GM15510 (cell line): ENCODE data around the gene MDN1.

Experiments used
- POLR2A ChIP-seq: IDR thresholded peaks from 3 replicates; pipeline ENCODE4 v1.6.1; 2011; ENCODE audit warnings: borderline replicate concordance; ENCODE audit not compliant: insufficient read length; ENCODE audit errors: extremely low read depth

The MDN1 gene

GRCh38 chr6:89734526-89734925 is 85.1 kb downstream of the MDN1 start:
- TF ChIP-seq POLR2A, result no peak

- TF ChIP-seq POLR2A, result no peak
These were observed 87.5 kb downstream of the MDN1 start for GRCh38 chr6:89731924-89732567.

- no peak for TF ChIP-seq POLR2A
These were observed 89.8 kb downstream of the MDN1 start for GRCh38 chr6:89729818-89730217.

- TF ChIP-seq POLR2A, result no peak
These were observed 92.1 kb downstream of the MDN1 start for GRCh38 chr6:89727501-89727900.

- TF ChIP-seq POLR2A, result no peak
These were observed 94.6 kb downstream of the MDN1 start for GRCh38 chr6:89724981-89725380.

GRCh38 chr6:89723046-89723445 is 96.5 kb downstream of the MDN1 start:
- TF ChIP-seq POLR2A, result no peak

GRCh38 chr6:89716532-89716931 is 103.1 kb downstream of the MDN1 start:
- no peak for TF ChIP-seq POLR2A

GRCh38 chr6:89711801-89712200 is 107.8 kb downstream of the MDN1 start:
- no peak for TF ChIP-seq POLR2A

- TF ChIP-seq POLR2A, result no peak
These were observed 111.3 kb downstream of the MDN1 start for GRCh38 chr6:89708316-89708715.

GRCh38 chr6:89707766-89708165 is 111.8 kb downstream of the MDN1 start:
- no peak for TF ChIP-seq POLR2A

- TF ChIP-seq POLR2A, result no peak
These were observed 113.5 kb downstream of the MDN1 start for GRCh38 chr6:89706121-89706520.

- TF ChIP-seq POLR2A, result no peak
These were observed 116.3 kb downstream of the MDN1 start for GRCh38 chr6:89703292-89703691.

- TF ChIP-seq POLR2A, result no peak
These were observed 117.2 kb downstream of the MDN1 start for GRCh38 chr6:89702349-89702748.

- no peak for TF ChIP-seq POLR2A
These were observed 123.9 kb downstream of the MDN1 start for GRCh38 chr6:89695667-89696066.

- TF ChIP-seq POLR2A, result no peak
These were observed 125.2 kb downstream of the MDN1 start for GRCh38 chr6:89694428-89694827.

GRCh38 chr6:89693207-89693606 is 126.4 kb downstream of the MDN1 start:
- TF ChIP-seq POLR2A, result no peak

- TF ChIP-seq POLR2A, result no peak
These were observed 127.3 kb downstream of the MDN1 start for GRCh38 chr6:89692256-89692655.
